Cardiac muscle cell (in vitro differentiated cells and primary cell): Measurements from ENCODE around the gene DHX58. TPM values are rescaled to one million over a fixed set of nuclear protein-coding genes. Genes with fewer than 3 reads are reported as not detected.
A peak's percentile ranks its signal among the peaks of the same experiment; 100 is the strongest.

Experiments
- DNase-seq, 2 donors: peaks; one replicate each; pipeline versions ENCODE4 v3.0.0 to v3.0.0-alpha.2; 2010 to 2017; ENCODE audit warnings: low read depth in 1 of 2, low spot score in 1 of 2
- H3K27ac ChIP-seq: fragments of 200-600 bp; sonication (generic); 2 replicates; pipeline ENCODE4 v1.5.1; 2016
- H3K27me3 ChIP-seq: fragments of 200-600 bp; sonication (generic); 2 replicates; pipeline ENCODE4 v1.6.0; 2016; ENCODE audit warnings: control low read depth
- H3K36me3 ChIP-seq: fragments of 200-600 bp; sonication (generic); 2 replicates; pipeline ENCODE4 v1.5.1; 2016; ENCODE audit warnings: control low read depth
- H3K4me1 ChIP-seq: fragments of 200-600 bp; sonication (generic); 2 replicates; pipeline ENCODE4 v1.8.1; 2017; ENCODE audit warnings: low read depth, mild to moderate bottlenecking, mixed run types
- H3K4me3 ChIP-seq: fragments of 200-600 bp; sonication (generic); 2 replicates; pipeline ENCODE4 v1.5.1; 2016; ENCODE audit warnings: mild to moderate bottlenecking
- H3K9me3 ChIP-seq: fragments of 200-600 bp; sonication (generic); 2 replicates; pipeline ENCODE4 v1.5.1; 2017; ENCODE audit warnings: low read depth, mild to moderate bottlenecking, control low read depth
- CTCF ChIP-seq: IDR thresholded peaks from 2 replicates; pipeline ENCODE4 v1.5.1; 2012; ENCODE audit warnings: low read depth, mild to moderate bottlenecking, low read length
- polyA plus RNA-seq: library from polyadenylated mRNA; unstranded; fragments of >200 nt; fragmentation: Nextera tagmentation; extraction: Ambion mirVana; gene quantifications from 2 replicates; pipeline ENCODE4 v1.2.1, GENCODE V29; 2016
- total RNA-seq: library from RNA; depleted of rRNA; stranded (reverse); fragments of >200 nt; gene quantifications from 2 replicates; pipeline ENCODE4 v1.2.3, GENCODE V29; 2016

Gene DHX58
- total and polyA plus RNA-seq, 2 experiments from 2014 or later, result 0.42 TPM; not detected in 1

- Histone ChIP-seq H3K27ac (no peak overlapping the region), H3K27me3 (peaks cover 8% of the 10 kb centered on the region), H3K9me3 (no peaks in the 10 kb centered on the region), H3K4me3 (no peak overlapping the region), H3K36me3 (peaks cover 2% of the 10 kb centered on the region), H3K4me1 (no peaks in the 10 kb centered on the region)
- no peak for DNase-seq
- TF ChIP-seq CTCF, result no peak
Observed at GRCh38 chr17:42110301-42111264, 1.9 kb downstream of the DHX58 start.

DNA sequence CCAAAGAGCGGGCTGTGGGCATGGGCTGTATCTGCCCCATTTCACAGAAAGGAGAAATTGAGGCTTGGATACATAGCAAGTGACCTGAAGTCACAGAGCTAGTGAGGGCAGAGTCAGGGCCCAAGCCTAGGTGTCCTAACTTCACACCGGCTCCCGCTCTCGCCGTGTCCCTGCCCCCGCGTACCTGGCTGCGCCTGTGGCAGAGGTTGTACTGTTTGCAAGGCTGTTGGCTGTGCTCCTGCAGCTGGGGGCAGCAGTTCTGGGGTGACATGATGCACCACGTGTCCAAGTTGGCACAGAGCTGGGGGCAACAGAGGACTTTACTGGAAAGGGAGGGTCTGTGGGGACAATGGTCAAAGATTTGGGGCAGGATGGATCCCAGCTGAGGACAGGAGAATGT lies 3.4 kb downstream of the DHX58 start:
- Histone ChIP-seq H3K27me3 (peaks cover 8% of the 10 kb centered on the region), H3K9me3 (no peaks in the 10 kb centered on the region), H3K36me3 (no peaks in the 10 kb centered on the region), H3K27ac (no peak overlapping the region), H3K4me3 (no peak overlapping the region), H3K4me1 (no peaks in the 10 kb centered on the region)
- no peak for TF ChIP-seq CTCF
- no peak for DNase-seq

DNA sequence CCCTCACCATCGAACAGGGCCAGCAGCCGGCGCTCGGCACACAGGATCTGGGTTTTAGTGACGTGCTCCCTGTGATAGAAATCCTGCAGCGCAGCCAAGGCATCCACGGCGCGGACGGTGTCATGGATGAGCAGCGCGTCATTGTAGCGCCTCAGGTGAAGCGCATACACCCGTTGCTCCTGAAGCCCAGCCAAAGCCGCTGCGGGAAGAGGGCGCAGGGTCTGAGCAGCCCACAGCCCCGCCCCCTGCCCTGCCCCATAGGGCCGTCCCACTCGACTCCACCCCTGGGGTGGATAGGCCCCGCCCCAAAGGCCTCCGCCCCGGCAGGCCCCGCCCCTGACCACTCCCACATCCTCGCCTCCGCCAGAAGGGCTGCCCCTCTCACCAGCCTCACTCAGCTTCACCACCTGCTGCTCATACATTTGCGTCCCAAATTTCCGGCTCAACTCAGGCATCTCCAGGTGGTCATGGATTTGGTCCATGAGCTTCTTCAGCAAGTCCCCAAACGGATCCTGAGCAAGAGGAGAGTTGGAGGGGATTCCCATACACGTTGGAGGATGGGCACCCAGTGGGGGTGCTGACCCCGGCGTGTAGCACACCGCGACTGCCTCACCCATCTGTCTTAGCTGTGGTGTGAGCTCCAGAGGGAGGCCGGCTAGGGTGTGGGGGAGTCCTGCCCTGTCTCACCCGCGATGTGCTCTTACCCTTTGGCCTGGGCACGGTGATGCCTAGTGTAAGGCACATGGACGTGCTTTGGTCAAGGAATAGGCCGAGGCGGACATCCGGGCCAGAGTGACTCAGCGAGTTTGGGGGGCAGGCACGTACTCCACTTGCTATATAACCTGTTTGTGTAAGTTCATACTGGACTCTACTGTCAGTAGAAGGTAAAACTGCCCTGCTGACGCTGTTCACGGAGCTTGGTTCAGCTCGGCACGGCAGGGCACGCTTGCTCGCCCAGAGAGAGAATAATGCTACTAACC lies 4.6 kb downstream of the DHX58 start:
- Histone ChIP-seq H3K9me3 (no peaks in the 10 kb centered on the region), H3K36me3 (no peaks in the 10 kb centered on the region), H3K27me3 (peaks cover 8% of the 10 kb centered on the region), H3K4me1 (no peaks in the 10 kb centered on the region), H3K27ac (no peak overlapping the region), H3K4me3 (peak overlapping the region; percentile 23)
- peak; percentile 60 to 95 for DNase-seq
- TF ChIP-seq CTCF, result no peak

DNA sequence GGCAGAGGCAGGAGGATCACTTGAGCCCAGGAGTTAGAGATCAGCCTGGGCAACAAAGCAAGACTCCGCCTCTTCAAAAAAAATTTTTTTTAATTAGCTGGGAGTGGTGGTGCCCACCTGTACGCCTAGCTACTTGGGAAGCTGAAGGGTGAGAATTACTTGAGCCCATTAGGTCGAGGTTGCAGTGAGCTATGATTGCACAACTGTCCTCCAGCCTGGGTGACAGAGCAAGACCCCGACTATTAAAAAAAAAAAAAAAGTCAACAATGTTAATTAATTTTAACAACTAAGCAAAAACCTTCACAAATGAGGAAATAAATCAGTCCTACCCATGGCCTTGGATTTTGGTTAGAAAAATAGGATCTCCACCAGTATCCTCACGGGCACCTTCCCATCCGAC lies 5.4 kb downstream of the DHX58 start:
- no peak for DNase-seq
- Histone ChIP-seq H3K27ac (no peak overlapping the region), H3K4me1 (no peaks in the 10 kb centered on the region), H3K9me3 (no peaks in the 10 kb centered on the region), H3K36me3 (no peaks in the 10 kb centered on the region), H3K27me3 (peaks cover 8% of the 10 kb centered on the region), H3K4me3 (peak overlapping the region; percentile 23)
- TF ChIP-seq CTCF, result no peak

- H3K27ac ChIP-seq, result no peak overlapping the region
- H3K4me3 ChIP-seq, result no peak overlapping the region
- no peak for TF ChIP-seq CTCF
- peaks cover 8% of the 10 kb centered on the region for H3K27me3 ChIP-seq
- H3K36me3 ChIP-seq, result no peaks in the 10 kb centered on the region
- DNase-seq, result no peak
- H3K9me3 ChIP-seq, result no peaks in the 10 kb centered on the region
- no peaks in the 10 kb centered on the region for H3K4me1 ChIP-seq
Observed at GRCh38 chr17:42106009-42106408, 6.5 kb downstream of the DHX58 start.
